Large intestine (tissue), 3 donors: ENCODE data around the gene CEMIP2. TPM values are rescaled to one million over a fixed set of nuclear protein-coding genes. Genes with fewer than 3 reads are reported as not detected.

ENCODE experiments used
- DNase-seq, 2 donors: peaks; one replicate each; pipeline versions ENCODE4 v3.0.0 to v3.0.0-alpha.2; 2013
- H3K27ac ChIP-seq: one replicate; pipeline ENCODE4 v1.5.1; 2013; ENCODE audit warnings: low read length
- H3K27me3 ChIP-seq: 2 replicates; pipeline ENCODE4 v1.6.1; 2013; ENCODE audit warnings: low read length; ENCODE audit not compliant: control insufficient read depth, insufficient read depth
- H3K36me3 ChIP-seq: 2 replicates; pipeline ENCODE4 v1.6.1; 2013; ENCODE audit warnings: low read length; ENCODE audit not compliant: control insufficient read depth, insufficient read depth
- H3K4me1 ChIP-seq: one replicate; pipeline ENCODE4 v1.6.1; 2013; ENCODE audit warnings: low read length; ENCODE audit not compliant: control insufficient read depth, insufficient read depth
- H3K4me3 ChIP-seq: one replicate; pipeline ENCODE4 v1.5.1; 2013; ENCODE audit warnings: low read length
- H3K9me3 ChIP-seq: one replicate; pipeline ENCODE4 v1.6.1; 2013; ENCODE audit warnings: mild to moderate bottlenecking, low read depth, low read length, moderate library complexity; ENCODE audit not compliant: control insufficient read depth
- WGBS: methylation state at CpG from one replicate; pipeline ENCODE4 v1.1.5; 2013; ENCODE audit warnings: low lambda C conversion rate; ENCODE audit not compliant: insufficient coverage; 5-methylcytosine and 5-hydroxymethylcytosine counted together
- polyA plus RNA-seq: library from polyadenylated mRNA; unstranded; fragments of 120-200 nt; gene quantifications from one replicate; pipeline ENCODE4 v1.2.1, GENCODE V29; 2013

The CEMIP2 gene
- polyA plus RNA-seq, 1 donor = 41.9 TPM

- WGBS = no CpG with 5 or more reads among the region's 5 CpGs
- Histone ChIP-seq H3K27ac (no peak overlapping the region), H3K9me3 (no peaks in the 10 kb centered on the region), H3K4me3 (no peak overlapping the region), H3K4me1 (no peaks in the 10 kb centered on the region), H3K27me3 (no peaks in the 10 kb centered on the region), H3K36me3 (peaks cover 44% of the 10 kb centered on the region)
- DNase-seq = no peak
These were observed 48.8 kb downstream of the CEMIP2 start for GRCh38 chr9:71719562-71719961.

DNA sequence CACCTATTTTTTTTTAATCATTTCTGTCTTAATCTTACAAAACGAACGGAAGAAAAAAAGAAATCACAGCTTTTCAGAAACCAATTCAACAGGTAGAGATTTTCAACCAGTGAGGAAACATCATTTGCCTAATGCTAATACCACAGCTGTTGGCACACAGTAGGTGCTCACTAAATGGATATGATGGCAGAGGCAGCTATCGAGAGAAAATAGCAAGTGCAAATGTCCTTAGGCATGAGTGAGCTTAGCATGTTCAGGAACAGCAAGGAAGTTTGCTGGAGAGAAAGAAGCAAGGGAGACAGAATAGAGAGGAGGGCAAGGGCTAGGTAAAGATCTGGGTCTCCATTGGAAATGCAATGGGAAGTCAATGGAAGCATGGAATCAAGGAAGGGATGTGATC is 49.2 kb downstream of the CEMIP2 start:
- Histone ChIP-seq H3K4me3 (no peak overlapping the region), H3K27ac (no peak overlapping the region), H3K4me1 (no peaks in the 10 kb centered on the region), H3K27me3 (no peaks in the 10 kb centered on the region), H3K36me3 (peaks cover 45% of the 10 kb centered on the region), H3K9me3 (no peaks in the 10 kb centered on the region)
- DNase-seq = no peak
- 100% methylated on average over 2 of the region's 3 CpGs for WGBS

- no peak overlapping the region for H3K4me3 ChIP-seq
- no peak overlapping the region for H3K27ac ChIP-seq
- 100% methylated on average over 1 of the region's 2 CpGs for WGBS
- no peaks in the 10 kb centered on the region for H3K27me3 ChIP-seq
- DNase-seq = no peak
- no peaks in the 10 kb centered on the region for H3K9me3 ChIP-seq
- H3K4me1 ChIP-seq = no peaks in the 10 kb centered on the region
- H3K36me3 ChIP-seq = peaks cover 54% of the 10 kb centered on the region
These were observed 52.0 kb downstream of the CEMIP2 start for GRCh38 chr9:71716138-71716909.

GRCh38 chr9:71710856-71711255 is 57.5 kb downstream of the CEMIP2 start:
- Histone ChIP-seq H3K4me1 (no peaks in the 10 kb centered on the region), H3K4me3 (no peak overlapping the region), H3K27ac (no peak overlapping the region), H3K27me3 (no peaks in the 10 kb centered on the region), H3K9me3 (no peaks in the 10 kb centered on the region), H3K36me3 (peaks cover 60% of the 10 kb centered on the region)
- DNase-seq = no peak

DNA sequence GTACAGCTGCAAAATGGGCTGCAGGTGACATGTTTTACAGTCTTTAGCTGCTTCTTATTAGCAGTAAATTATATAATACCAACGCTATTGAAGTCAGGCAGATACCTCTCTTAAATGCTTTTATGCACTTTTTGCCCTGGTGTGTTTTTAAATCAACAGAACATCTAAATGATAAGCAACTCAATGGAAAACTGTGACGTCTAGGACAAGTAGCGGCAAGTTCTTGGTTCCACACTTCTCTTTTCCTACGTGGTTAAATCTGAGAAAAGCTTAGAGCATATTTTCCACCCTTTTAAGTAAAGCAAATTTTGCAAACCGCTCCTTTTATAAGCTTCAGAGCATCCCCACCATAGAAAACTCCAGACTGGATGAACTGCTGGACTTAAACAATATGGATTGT is 58.1 kb downstream of the CEMIP2 start:
- H3K9me3 ChIP-seq = no peaks in the 10 kb centered on the region
- H3K4me1 ChIP-seq = no peaks in the 10 kb centered on the region
- DNase-seq = no peak
- peaks cover 57% of the 10 kb centered on the region for H3K36me3 ChIP-seq
- H3K27me3 ChIP-seq = no peaks in the 10 kb centered on the region
- 80% methylated on average over 3 of the region's 5 CpGs for WGBS
- H3K4me3 ChIP-seq = no peak overlapping the region
- no peak overlapping the region for H3K27ac ChIP-seq

DNA sequence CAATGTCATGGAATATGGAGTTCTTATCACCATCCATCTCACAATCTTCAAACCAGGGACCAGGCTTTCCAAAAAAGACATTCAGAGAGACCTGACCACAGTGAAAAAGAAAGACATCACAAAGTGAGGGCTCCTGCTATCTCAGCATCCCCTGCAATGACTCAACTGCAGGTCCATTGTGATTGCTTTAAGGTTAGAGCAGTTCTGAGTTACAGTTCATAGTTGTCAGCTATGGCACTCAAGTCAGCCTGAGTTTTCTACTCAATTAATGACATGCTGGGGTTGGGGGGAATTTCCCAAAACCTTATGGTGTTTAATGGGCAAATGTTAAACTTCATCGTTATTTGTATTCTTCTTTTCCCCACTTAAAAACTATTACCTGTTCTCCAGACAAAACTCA is 58.9 kb downstream of the CEMIP2 start:
- DNase-seq = no peak
- Histone ChIP-seq H3K4me1 (no peaks in the 10 kb centered on the region), H3K4me3 (no peak overlapping the region), H3K27me3 (no peaks in the 10 kb centered on the region), H3K27ac (no peak overlapping the region), H3K9me3 (no peaks in the 10 kb centered on the region), H3K36me3 (peaks cover 55% of the 10 kb centered on the region)
- no CpG with 5 or more reads among the region's 1 CpG for WGBS

- H3K4me3 ChIP-seq = no peak overlapping the region
- no peaks in the 10 kb centered on the region for H3K4me1 ChIP-seq
- no peaks in the 10 kb centered on the region for H3K27me3 ChIP-seq
- H3K27ac ChIP-seq = no peak overlapping the region
- WGBS = no CpG with 5 or more reads among the region's 1 CpG
- H3K36me3 ChIP-seq = peaks cover 44% of the 10 kb centered on the region
- H3K9me3 ChIP-seq = no peaks in the 10 kb centered on the region
- DNase-seq = no peak
These were observed 62.1 kb downstream of the CEMIP2 start for GRCh38 chr9:71706176-71706575.

- WGBS = no CpG with 5 or more reads among the region's 1 CpG
- no peak overlapping the region for H3K27ac ChIP-seq
These were observed 63.5 kb downstream of the CEMIP2 start for GRCh38 chr9:71704796-71705195.

DNA sequence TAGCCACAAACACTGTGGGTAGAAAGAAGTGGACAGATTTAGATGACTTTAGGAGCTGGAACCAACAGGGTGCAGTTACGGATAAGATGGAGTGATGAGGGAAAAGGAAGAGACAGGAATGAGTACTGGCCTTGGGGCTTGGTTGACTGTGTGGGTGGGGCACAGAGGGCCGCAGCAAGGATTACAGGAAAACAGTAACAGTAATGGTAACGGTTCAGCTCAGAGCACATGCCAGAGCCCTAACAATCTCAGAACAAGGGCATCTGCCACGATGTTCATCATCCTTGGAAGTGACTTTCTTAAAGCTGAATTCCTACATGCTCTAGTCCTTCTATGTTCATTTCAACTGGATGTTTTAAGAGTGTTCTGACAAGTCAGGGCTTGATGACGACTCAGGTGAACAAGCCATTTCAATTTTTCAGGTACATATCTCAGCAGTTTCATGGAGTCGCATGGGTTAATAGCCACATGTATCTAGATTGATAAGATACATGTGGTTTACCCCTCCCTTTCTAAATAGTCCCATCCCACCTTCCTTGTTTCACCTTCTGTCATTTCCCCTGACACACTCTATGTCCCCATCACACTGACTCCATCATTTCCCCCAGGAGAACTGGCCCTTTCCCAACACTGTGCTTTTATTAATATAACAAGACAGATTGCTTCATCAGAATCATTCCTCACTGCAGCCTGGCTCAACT is 65.0 kb downstream of the CEMIP2 start:
- peaks cover 46% of the 10 kb centered on the region for H3K36me3 ChIP-seq
- no peak for DNase-seq
- H3K4me1 ChIP-seq = no peaks in the 10 kb centered on the region
- no peak overlapping the region for H3K4me3 ChIP-seq
- H3K9me3 ChIP-seq = no peaks in the 10 kb centered on the region
- H3K27me3 ChIP-seq = no peaks in the 10 kb centered on the region
- WGBS = 87% methylated on average over 3 of the region's 6 CpGs
- no peak overlapping the region for H3K27ac ChIP-seq

More at GRCh38 chr9:71704796-71705195, 63.5 kb downstream of the CEMIP2 start:
- no peak overlapping the region for H3K4me3 ChIP-seq
- H3K36me3 ChIP-seq = peaks cover 48% of the 10 kb centered on the region
- no peaks in the 10 kb centered on the region for H3K9me3 ChIP-seq
- DNase-seq = no peak
- H3K27me3 ChIP-seq = no peaks in the 10 kb centered on the region
- no peaks in the 10 kb centered on the region for H3K4me1 ChIP-seq

DNA sequence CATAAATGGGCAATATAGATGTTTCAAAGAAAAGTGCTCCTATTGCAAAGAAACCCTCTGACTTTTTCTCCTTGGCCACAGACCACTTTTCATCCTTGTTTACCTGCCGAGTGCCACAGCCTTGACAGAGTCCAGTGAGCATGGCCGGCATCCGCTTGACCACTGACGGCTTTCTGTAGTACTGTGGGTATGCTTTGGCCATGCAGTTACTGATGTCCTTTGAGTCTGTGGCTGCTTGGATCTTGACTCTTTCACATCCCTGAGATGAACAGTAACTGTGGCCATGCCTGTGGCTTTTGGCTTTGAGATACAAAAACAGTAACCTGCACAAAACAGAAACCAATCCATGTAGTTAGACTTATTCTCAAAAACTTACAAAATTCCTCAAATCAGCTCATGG is 70.4 kb downstream of the CEMIP2 start:
- Histone ChIP-seq H3K4me1 (no peaks in the 10 kb centered on the region), H3K36me3 (peaks cover 50% of the 10 kb centered on the region), H3K9me3 (no peaks in the 10 kb centered on the region), H3K27ac (no peak overlapping the region), H3K4me3 (no peak overlapping the region), H3K27me3 (no peaks in the 10 kb centered on the region)
- DNase-seq = no peak
- no CpG with 5 or more reads among the region's 4 CpGs for WGBS

DNA sequence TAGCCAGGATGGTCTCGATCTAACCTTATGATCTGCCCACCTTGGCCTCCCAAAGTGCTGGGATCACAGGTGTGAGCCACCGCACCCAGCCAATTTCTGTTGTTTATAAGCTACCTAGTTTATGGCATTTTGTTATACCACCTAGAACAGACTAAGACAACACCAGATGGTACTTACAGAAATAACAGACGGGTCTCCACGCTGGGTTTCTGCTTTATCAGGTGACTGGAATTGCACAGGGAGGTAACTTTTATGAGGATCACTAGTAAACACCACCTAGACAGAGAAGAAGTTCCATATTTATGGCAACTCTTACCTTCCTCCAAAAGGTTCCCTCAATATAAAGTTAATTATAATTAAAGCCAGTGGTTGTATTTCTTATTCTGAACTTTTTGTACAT is 74.0 kb downstream of the CEMIP2 start:
- H3K4me3 ChIP-seq = no peak overlapping the region
- H3K9me3 ChIP-seq = no peaks in the 10 kb centered on the region
- no peaks in the 10 kb centered on the region for H3K27me3 ChIP-seq
- no peak for DNase-seq
- H3K36me3 ChIP-seq = peaks cover 52% of the 10 kb centered on the region
- no CpG with 5 or more reads among the region's 4 CpGs for WGBS
- no peaks in the 10 kb centered on the region for H3K4me1 ChIP-seq
- no peak overlapping the region for H3K27ac ChIP-seq
